K562 (cell line): ENCODE results near the gene KRT8. TPM values are rescaled to one million over a fixed set of nuclear protein-coding genes. Genes with fewer than 3 reads are reported as not detected.
A peak's percentile ranks its signal among the peaks of the same experiment; 100 is the strongest.

Source experiments
- ATAC-seq: fragments of 200-7000 bp; cut with Tn5 transposase; 3 replicates; pipeline ENCODE4 v1.9.1; 2020; ENCODE audit warnings: moderate library complexity
- BruUV-seq: library from RNA; stranded (reverse); fragments of 400-500 nt; replicated peaks from 2 replicates; lab custom pipeline; 2021; lab: Mats Ljungman, UMichigan
- CTCF ChIA-PET: fragments of 300-600 bp; formaldehyde crosslinking; extraction: SDS; loops from one replicate; lab custom pipeline; 2021; ENCODE audit warnings: low intra/inter-chr PET ratio; lab: Yijun Ruan, JAX
- POLR2A ChIA-PET: fragments of 300-600, 350-650 bp; sonication (Branson Sonifier 250); formaldehyde crosslinking; extraction: SDS; loops from one replicate; lab custom pipeline; 2021; ENCODE audit warnings: antibody characterized with exemption, inconsistent platforms; lab: Yijun Ruan, JAX
- DNase-seq, 4 experiments: peaks; one replicate each; pipeline versions ENCODE4 v3.0.0 to v3.0.0-alpha.2; 2011 to 2018; ENCODE audit warnings: low spot score in 3 of 4, mixed read lengths in 3 of 4; ENCODE audit errors: extremely low read depth in 1 of 4
- FAIRE-seq: peaks from 2 replicates; lab custom pipeline; 2011; peaks lifted over from hg19 to GRCh38; lab: Jason Lieb, UNC
- H2AFZ ChIP-seq: 2 replicates; pipeline ENCODE4 v1.6.0; 2011; ENCODE audit warnings: low read depth, low read length, control low read depth, inconsistent platforms
- H3K27ac ChIP-seq: fragments of 200-600 bp; 3 replicates; pipeline ENCODE4 v1.8.0; 2011; ENCODE audit warnings: low read depth, mild to moderate bottlenecking, control low read depth, inconsistent platforms, low read length, moderate library complexity, mixed read lengths; ENCODE audit errors: extremely low read depth
- H3K27me3 ChIP-seq, 2 experiments: fragments of 300-600 bp in 1 of 2; 2 replicates in 1 of 2; 3 replicates in 1 of 2; pipeline versions ENCODE4 v1.6.0 to v1.8.0; 2011; ENCODE audit warnings: inconsistent platforms in 2 of 2, low read length in 2 of 2, mild to moderate bottlenecking in 1 of 2, mixed read lengths in 1 of 2, moderate library complexity in 1 of 2; ENCODE audit not compliant: control insufficient read depth in 2 of 2, insufficient read depth in 2 of 2
- H3K36me3 ChIP-seq: fragments of 300-600 bp; 3 replicates; pipeline ENCODE4 v1.8.0; 2011; ENCODE audit warnings: mild to moderate bottlenecking, low read length, inconsistent platforms; ENCODE audit not compliant: control insufficient read depth, insufficient read depth
- H3K4me1 ChIP-seq, 2 experiments: fragments of 200-600 bp in 1 of 2; replicated peaks in 1 of 2; 2 replicates in 1 of 2; 3 replicates in 1 of 2; pipeline versions ENCODE4 v1.5.1 to v1.8.0; 2011; ENCODE audit warnings: inconsistent platforms in 2 of 2, low read length in 2 of 2, mild to moderate bottlenecking in 1 of 2, mixed read lengths in 1 of 2, moderate library complexity in 1 of 2; ENCODE audit not compliant: control insufficient read depth in 2 of 2, insufficient read depth in 2 of 2
- H3K4me2 ChIP-seq: 2 replicates; pipeline ENCODE4 v1.6.1; 2011; ENCODE audit warnings: low read length, control low read depth, inconsistent platforms, mixed read lengths; ENCODE audit not compliant: insufficient read depth
- H3K4me3 ChIP-seq: fragments of 200-600 bp; sonication (generic), shearing (Covaris generic); 2 replicates; pipeline ENCODE4 v1.5.1; 2016; ENCODE audit warnings: control low read depth, inconsistent platforms
- H3K79me2 ChIP-seq: fragments of 200-600 bp; 3 replicates; pipeline ENCODE4 v1.8.0; 2011; ENCODE audit warnings: low read length, inconsistent platforms; ENCODE audit not compliant: control insufficient read depth, insufficient read depth
- H3K9ac ChIP-seq, 2 experiments: 2 replicates each; pipeline versions ENCODE4 v1.6.0 to v1.6.1; 2011; ENCODE audit warnings: low read depth in 2 of 2, low read length in 2 of 2, control low read depth in 1 of 2, inconsistent platforms in 1 of 2, mild to moderate bottlenecking in 1 of 2, mixed read lengths in 1 of 2; ENCODE audit not compliant: insufficient read depth in 1 of 2
- H3K9me1 ChIP-seq: one replicate; pipeline ENCODE4 v1.6.0; 2011; ENCODE audit warnings: inconsistent platforms, mild to moderate bottlenecking, low read length, moderate library complexity; ENCODE audit not compliant: control insufficient read depth, insufficient read depth
- H3K9me3 ChIP-seq: replicated peaks from 2 replicates; pipeline ENCODE4 v1.5.1; 2011; ENCODE audit warnings: low read depth, low read length, inconsistent platforms; ENCODE audit not compliant: control insufficient read depth, insufficient read depth
- H4K20me1 ChIP-seq: replicated peaks from 2 replicates; pipeline ENCODE4 v1.6.1; 2011; ENCODE audit warnings: low read length, inconsistent platforms, mixed read lengths; ENCODE audit not compliant: control insufficient read depth, insufficient read depth
- KAT7 ChIP-seq: sonication (generic); formaldehyde crosslinking; IDR thresholded peaks from 2 replicates; pipeline ENCODE4 v1.8.0; 2022; ENCODE audit warnings: missing genetic modification reagents, mild to moderate bottlenecking, borderline replicate concordance
- UBTF ChIP-seq, 2 experiments: IDR thresholded peaks; 2 replicates each; pipeline ENCODE4 v1.6.1; 2012; ENCODE audit warnings: improper control_type of control experiment in 2 of 2, low read depth in 2 of 2, low read length in 2 of 2, borderline replicate concordance in 1 of 2
- ZBTB26 ChIP-seq: fragments of 450-650 bp; formaldehyde crosslinking; IDR thresholded peaks from 2 replicates; pipeline ENCODE4 v1.4.0; 2022; ENCODE audit warnings: missing genetic modification characterization
- ZC3H4 ChIP-seq: sonication (generic); formaldehyde crosslinking; IDR thresholded peaks from 2 replicates; pipeline ENCODE4 v1.9.0; 2021; ENCODE audit warnings: missing genetic modification reagents, borderline replicate concordance
- WGBS: fragments of 100-300 bp; shearing (Covaris generic); methylation state at CpG from one replicate; pipeline ENCODE4 v1.1.6; 2016; ENCODE audit warnings: low coverage, mixed read lengths; ENCODE audit not compliant: insufficient coverage; ENCODE audit errors: missing lambda C conversion rate; 5-methylcytosine and 5-hydroxymethylcytosine counted together
- in situ Hi-C: fragments of 300-500 bp; cut with MboI; formaldehyde crosslinking; loops from 4 replicates; pipeline ENCODE4 v1.15.0; 2018; ENCODE audit warnings: inconsistent platforms, mixed read lengths
- intact Hi-C: fragments of 100-400 bp; cut with micrococcal nuclease; formaldehyde crosslinking; loops from 2 replicates; pipeline ENCODE4 v1.14.2; 2022
- polyA plus RNA-seq, 8 experiments: library from polyadenylated mRNA; depleted of rRNA in 4 of 8; stranded (reverse) in 5 of 8; unstranded in 3 of 8; fragments of >200 nt; fragmentation: Nextera tagmentation in 2 of 8; fragmentation: Illumina TruSeq in 1 of 8; extraction: Ambion mirVana in 2 of 8; extraction: Trizol in 1 of 8; gene quantifications; 2 replicates each; pipeline versions ENCODE4 v1.2.1 to v1.2.3, GENCODE V29; 2011 to 2014; ENCODE audit warnings: inconsistent platforms in 1 of 8, missing spikeins in 1 of 8
- total RNA-seq, 7 experiments: library from RNA; depleted of rRNA in 6 of 7; stranded (reverse); fragments of >200 nt in 6 of 7; fragmentation: Illumina TruSeq in 2 of 7; extraction: Trizol in 2 of 7; gene quantifications; 2 replicates each; pipeline versions ENCODE4 v1.2.1 to v1.2.3, GENCODE V29; 2011 to 2021; ENCODE audit warnings: low replicate concordance in 1 of 7

The KRT8 gene
- total and polyA plus RNA-seq, 9 of the 15 experiments (the other 6 are each of a cell fraction or from before 2014, with no cell fraction given), result 41.5 to 661 (median 260) TPM

GRCh38 chr12:52947738-52948423, 43.0 kb upstream of the KRT8 start:
- H3K4me3 ChIP-seq, result peak overlapping the region; percentile 99; the same call in 1 of the 2 replicates
- peak overlapping the region; percentile 89 to 100 for H3K9ac ChIP-seq
- FAIRE-seq (no peak), DNase-seq (peak in 3 of 4 experiments; percentile 5 to 8 (median 7)), ATAC-seq (no peak)
- H3K4me2 ChIP-seq, result peak overlapping the region; percentile 100
- WGBS, result 71% methylated on average over 9 of the region's 12 CpGs
- intact Hi-C loops, result loop anchor here (2.0 kb wide), 1 partner anchor 21 kb away; no protein-coding TSS in a partner anchor
- ChIA-PET CTCF (no interaction called here), POLR2A (interaction anchor here (0.8 to 4.7 kb wide), 4 partner anchors 9 to 52 kb away, joined by 4 to 16 read pairs (median 7); partner anchors contain the start of gene KRT8)
- peaks cover 2% of the 10 kb centered on the region for H3K9me1 ChIP-seq
- H2AFZ ChIP-seq, result no peak overlapping the region
- no peaks in the 10 kb centered on the region for H3K9me3 ChIP-seq
- TF ChIP-seq ZBTB26 (CRISPR knock-in tag) (no peak), ZC3H4 (0 out of 2 replicates have a peak, but pooled peaks have one; percentile 47), KAT7 (CRISPR knock-in tag) (0 out of 2 replicates have a peak, but pooled peaks have one; percentile 25), UBTF (IDR thresholded peaks at IDR 0.05; ENCODE audit: borderline replicate concordance in 1 of 2, low read depth in 2 of 2, low read length in 2 of 2) (no peak)
- H3K27me3 ChIP-seq, result no peaks in the 10 kb centered on the region
- H3K27ac ChIP-seq, result peak overlapping the region; percentile 36; the same call in 2 of the 3 replicates
- peaks cover 6% of the 10 kb centered on the region for H4K20me1 ChIP-seq
- peaks cover 39% of the 10 kb centered on the region for H3K36me3 ChIP-seq
- peaks cover 64 to 67% of the 10 kb centered on the region in 2 experiments for H3K4me1 ChIP-seq
- no TSS peak for BruUV-seq
- in situ Hi-C loops, result no loop called here
- peaks cover 48% of the 10 kb centered on the region for H3K79me2 ChIP-seq
